Nephron (organoid): ENCODE results near the gene MPP4.

Experiments
- H3K27ac Mint-ChIP-seq, 3 experiments: 2 replicates each; pipeline ENCODE4 v1.8.0; 2020; ENCODE audit warnings: mixed read lengths in 3 of 3, mild to moderate bottlenecking in 2 of 3, moderate library complexity in 1 of 3
- H3K27me3 Mint-ChIP-seq: 2 replicates; pipeline ENCODE4 v1.8.0; 2021; ENCODE audit warnings: low read depth, mild to moderate bottlenecking, moderate library complexity, mixed read lengths
- H3K36me3 Mint-ChIP-seq: 2 replicates; pipeline ENCODE4 v1.8.0; 2020; ENCODE audit warnings: low read depth, mixed read lengths
- H3K4me1 Mint-ChIP-seq: 2 replicates; pipeline ENCODE4 v1.8.0; 2020; ENCODE audit warnings: mixed read lengths
- H3K4me3 Mint-ChIP-seq, 3 experiments: 2 replicates each; pipeline ENCODE4 v1.8.0; 2020; ENCODE audit warnings: mild to moderate bottlenecking in 3 of 3, mixed read lengths in 3 of 3, moderate library complexity in 2 of 3
- H3K9me3 Mint-ChIP-seq: 2 replicates; pipeline ENCODE4 v1.8.0; 2020; ENCODE audit warnings: mixed read lengths
- CTCF ChIP-seq, 3 experiments: fragments of 200-600 bp; sonication (generic); IDR thresholded peaks; one replicate each; pipeline ENCODE4 v1.5.0; 2021; ENCODE audit warnings: antibody characterized with exemption in 3 of 3; ENCODE audit not compliant: unreplicated experiment in 3 of 3

The MPP4 gene

GRCh38 chr2:201661366-201661765 is 37.1 kb downstream of the MPP4 start:
- no peak overlapping the region for H3K27ac Mint-ChIP-seq
- H3K36me3 Mint-ChIP-seq = no peaks in the 10 kb centered on the region
- H3K4me3 Mint-ChIP-seq = no peak overlapping the region
- no peaks in the 10 kb centered on the region for H3K27me3 Mint-ChIP-seq
- no peaks in the 10 kb centered on the region for H3K4me1 Mint-ChIP-seq
- H3K9me3 Mint-ChIP-seq = no peaks in the 10 kb centered on the region
- TF ChIP-seq CTCF (IDR thresholded peaks at IDR 0.05; ENCODE audit: unreplicated experiment in 3 of 3) = no peak

- Mint-ChIP-seq H3K4me1 (no peaks in the 10 kb centered on the region), H3K27ac (no peak overlapping the region), H3K27me3 (no peaks in the 10 kb centered on the region), H3K9me3 (no peaks in the 10 kb centered on the region), H3K36me3 (no peaks in the 10 kb centered on the region), H3K4me3 (no peak overlapping the region)
- TF ChIP-seq CTCF (IDR thresholded peaks at IDR 0.05; ENCODE audit: unreplicated experiment in 3 of 3) = no peak
Observed at GRCh38 chr2:201660293-201660895, 38.0 kb downstream of the MPP4 start.

- Mint-ChIP-seq H3K27ac (no peak overlapping the region), H3K36me3 (no peaks in the 10 kb centered on the region), H3K4me3 (no peak overlapping the region), H3K9me3 (no peaks in the 10 kb centered on the region), H3K27me3 (peaks cover 6% of the 10 kb centered on the region), H3K4me1 (no peaks in the 10 kb centered on the region)
- no peak for TF ChIP-seq CTCF (IDR thresholded peaks at IDR 0.05; ENCODE audit: unreplicated experiment in 3 of 3)
Observed at GRCh38 chr2:201656740-201657139, 41.7 kb downstream of the MPP4 start.

- TF ChIP-seq CTCF (IDR thresholded peaks at IDR 0.05; ENCODE audit: unreplicated experiment in 3 of 3) = no peak
- no peak overlapping the region for H3K4me3 Mint-ChIP-seq
- H3K36me3 Mint-ChIP-seq = no peaks in the 10 kb centered on the region
- H3K27ac Mint-ChIP-seq = no peak overlapping the region
- no peaks in the 10 kb centered on the region for H3K9me3 Mint-ChIP-seq
- H3K4me1 Mint-ChIP-seq = no peaks in the 10 kb centered on the region
- peaks cover 6% of the 10 kb centered on the region for H3K27me3 Mint-ChIP-seq
Observed at GRCh38 chr2:201656102-201656501, 42.3 kb downstream of the MPP4 start.

- no peaks in the 10 kb centered on the region for H3K4me1 Mint-ChIP-seq
- peaks cover 6% of the 10 kb centered on the region for H3K27me3 Mint-ChIP-seq
- H3K36me3 Mint-ChIP-seq = no peaks in the 10 kb centered on the region
- no peak for TF ChIP-seq CTCF (IDR thresholded peaks at IDR 0.05; ENCODE audit: unreplicated experiment in 3 of 3)
- H3K4me3 Mint-ChIP-seq = no peak overlapping the region
- no peak overlapping the region for H3K27ac Mint-ChIP-seq
- H3K9me3 Mint-ChIP-seq = no peaks in the 10 kb centered on the region
Observed at GRCh38 chr2:201654616-201655384, 43.6 kb downstream of the MPP4 start.

GRCh38 chr2:201653221-201653620 is 45.2 kb downstream of the MPP4 start:
- no peak overlapping the region for H3K27ac Mint-ChIP-seq
- H3K4me3 Mint-ChIP-seq = no peak overlapping the region
- TF ChIP-seq CTCF (IDR thresholded peaks at IDR 0.05; ENCODE audit: unreplicated experiment in 3 of 3) = no peak
- H3K36me3 Mint-ChIP-seq = no peaks in the 10 kb centered on the region
- H3K27me3 Mint-ChIP-seq = peaks cover 6% of the 10 kb centered on the region
- H3K9me3 Mint-ChIP-seq = no peaks in the 10 kb centered on the region
- H3K4me1 Mint-ChIP-seq = no peaks in the 10 kb centered on the region
